Neuronal stem cell (in vitro differentiated cells): ENCODE data around the gene SGTA.

ENCODE experiments used
- DNase-seq: peaks from one replicate; pipeline ENCODE4 v3.0.0-alpha.2; 2013; ENCODE audit warnings: low spot score
- H2AFZ ChIP-seq: one replicate; pipeline ENCODE4 v1.6.1; 2013; ENCODE audit warnings: mild to moderate bottlenecking, low read length, inconsistent platforms
- H2AK5ac ChIP-seq: 2 replicates; pipeline ENCODE4 v1.6.1; 2013; ENCODE audit warnings: low read depth, mild to moderate bottlenecking, inconsistent platforms, low read length, moderate library complexity, mixed read lengths
- H2BK120ac ChIP-seq: 2 replicates; pipeline ENCODE4 v1.6.1; 2013; ENCODE audit warnings: low read depth, mild to moderate bottlenecking, inconsistent platforms, low read length, moderate library complexity, mixed read lengths
- H2BK12ac ChIP-seq: one replicate; pipeline ENCODE4 v1.6.1; 2013; ENCODE audit warnings: low read length, inconsistent platforms
- H2BK15ac ChIP-seq: 2 replicates; pipeline ENCODE4 v1.6.1; 2013; ENCODE audit warnings: mild to moderate bottlenecking, low read length, inconsistent platforms, mixed read lengths
- H2BK5ac ChIP-seq: one replicate; pipeline ENCODE4 v1.6.1; 2013; ENCODE audit warnings: inconsistent platforms, mild to moderate bottlenecking, low read length, moderate library complexity
- H3K14ac ChIP-seq: one replicate; pipeline ENCODE4 v1.6.1; 2013; ENCODE audit warnings: low read length, inconsistent platforms
- H3K18ac ChIP-seq: 2 replicates; pipeline ENCODE4 v1.6.1; 2013; ENCODE audit warnings: low read length, inconsistent platforms
- H3K23ac ChIP-seq: 2 replicates; pipeline ENCODE4 v1.6.1; 2013; ENCODE audit warnings: low read depth, mild to moderate bottlenecking, mixed read lengths, low read length, inconsistent platforms; ENCODE audit not compliant: poor library complexity
- H3K27ac ChIP-seq: replicated peaks from 3 replicates; pipeline ENCODE4 v1.5.1; 2013; ENCODE audit warnings: low read length, inconsistent platforms
- H3K27me3 ChIP-seq, 3 experiments: 2 replicates each; pipeline ENCODE4 v1.6.1; 2013; ENCODE audit warnings: low read length in 3 of 3, mild to moderate bottlenecking in 2 of 3, inconsistent platforms in 1 of 3, low read depth in 1 of 3, mixed read lengths in 1 of 3, moderate library complexity in 1 of 3; ENCODE audit not compliant: control insufficient read depth in 3 of 3, insufficient read depth in 3 of 3
- H3K36me3 ChIP-seq, 2 donors: replicated peaks in 1 of 2; 2 replicates each; pipeline ENCODE4 v1.6.1; 2013; ENCODE audit warnings: low read length in 2 of 2; ENCODE audit not compliant: control insufficient read depth in 2 of 2, insufficient read depth in 2 of 2
- H3K4ac ChIP-seq: 2 replicates; pipeline ENCODE4 v1.6.1; 2013; ENCODE audit warnings: inconsistent platforms, mild to moderate bottlenecking, low read length, moderate library complexity
- H3K4me1 ChIP-seq, 2 donors: 1 replicate in 1 of 2; 2 replicates in 1 of 2; pipeline ENCODE4 v1.6.1; 2013; ENCODE audit warnings: low read length in 2 of 2, low read depth in 1 of 2; ENCODE audit not compliant: control insufficient read depth in 2 of 2, insufficient read depth in 1 of 2
- H3K4me2 ChIP-seq: one replicate; pipeline ENCODE4 v1.6.1; 2013; ENCODE audit warnings: mild to moderate bottlenecking, low read length, inconsistent platforms; ENCODE audit not compliant: insufficient read depth, poor library complexity, severe bottlenecking
- H3K4me3 ChIP-seq, 2 donors: 2 replicates each; pipeline ENCODE4 v1.5.1; 2013; ENCODE audit warnings: low read length in 2 of 2, mild to moderate bottlenecking in 2 of 2, inconsistent platforms in 1 of 2, moderate library complexity in 1 of 2
- H3K79me1 ChIP-seq: one replicate; pipeline ENCODE4 v1.6.1; 2013; ENCODE audit warnings: low read depth, mild to moderate bottlenecking, inconsistent platforms, low read length, moderate library complexity
- H3K9ac ChIP-seq: one replicate; pipeline ENCODE4 v1.6.1; 2013; ENCODE audit warnings: mild to moderate bottlenecking, low read depth, low read length, inconsistent platforms; ENCODE audit not compliant: poor library complexity
- H3K9me3 ChIP-seq, 2 donors: replicated peaks in 1 of 2; 2 replicates each; pipeline versions ENCODE3 to v1.6.1; 2013; ENCODE audit warnings: low read length in 2 of 2, mild to moderate bottlenecking in 2 of 2, inconsistent platforms in 1 of 2, low read depth in 1 of 2, mixed read lengths in 1 of 2, moderate library complexity in 1 of 2; ENCODE audit not compliant: control insufficient read depth in 2 of 2, insufficient read depth in 1 of 2
- H4K8ac ChIP-seq: one replicate; pipeline ENCODE4 v1.6.1; 2013; ENCODE audit warnings: low read depth, mild to moderate bottlenecking, inconsistent platforms, low read length, moderate library complexity
- H4K91ac ChIP-seq: one replicate; pipeline ENCODE4 v1.6.1; 2013; ENCODE audit warnings: low read length, low read depth, mild to moderate bottlenecking, inconsistent platforms; ENCODE audit not compliant: poor library complexity
- WGBS, 2 donors: extraction: QIAGEN DNeasy Blood & Tissue Kit; methylation state at CpG; one replicate each; pipeline ENCODE4 v1.1.7; 2013; ENCODE audit warnings: missing lambda C conversion rate in 2 of 2, mixed read lengths in 1 of 2; ENCODE audit not compliant: insufficient read length in 2 of 2, insufficient replicate concordance in 1 of 2; ENCODE audit errors: extremely low coverage in 2 of 2; 5-methylcytosine and 5-hydroxymethylcytosine counted together

SGTA gene

DNA sequence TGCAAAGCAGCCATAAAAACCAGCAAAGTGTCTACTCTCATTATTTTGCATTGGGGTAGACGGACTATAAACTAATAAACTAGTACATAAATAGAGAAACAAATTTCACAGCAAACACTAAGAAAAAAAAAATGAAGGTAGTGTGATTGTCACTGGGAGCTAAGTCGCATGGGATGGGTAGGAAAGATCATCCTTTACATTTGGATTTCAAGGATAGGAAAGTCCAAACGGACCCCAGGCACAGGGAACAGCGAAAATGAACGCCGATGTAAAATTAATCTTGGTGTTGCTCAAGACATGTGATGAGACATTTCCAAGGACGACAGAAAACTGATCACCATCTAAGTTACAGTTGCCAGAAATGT is 690 bp upstream of the SGTA start:
- Histone ChIP-seq H2BK12ac (no peak overlapping the region), H3K4me3 (peak overlapping the region in 1 of 2 donors; percentile 91), H2AK5ac (no peak overlapping the region), H2BK15ac (no peak overlapping the region), H3K4me2 (peak overlapping the region; percentile 28), H3K9ac (no peak overlapping the region), H4K8ac (no peak overlapping the region), H3K79me1 (peaks cover 17% of the 10 kb centered on the region), H3K14ac (no peak overlapping the region), H3K27ac (peak overlapping the region; percentile 76), H3K27me3 (no peaks in the 10 kb centered on the region), H3K36me3 (peaks cover 8 to 44% of the 10 kb centered on the region in 2 donors), H2BK120ac (no peak overlapping the region), H2BK5ac (no peak overlapping the region), H2AFZ (peak overlapping the region; percentile 81), H3K23ac (no peak overlapping the region), H3K9me3 (no peaks in the 10 kb centered on the region), H4K91ac (no peak overlapping the region), H3K4ac (no peak overlapping the region), H3K4me1 (peaks cover 10 to 11% of the 10 kb centered on the region in 2 donors), H3K18ac (no peak overlapping the region)
- DNase-seq = no peak
- no CpG with 5 or more reads among the region's 7 CpGs for WGBS, 2 donors

DNA sequence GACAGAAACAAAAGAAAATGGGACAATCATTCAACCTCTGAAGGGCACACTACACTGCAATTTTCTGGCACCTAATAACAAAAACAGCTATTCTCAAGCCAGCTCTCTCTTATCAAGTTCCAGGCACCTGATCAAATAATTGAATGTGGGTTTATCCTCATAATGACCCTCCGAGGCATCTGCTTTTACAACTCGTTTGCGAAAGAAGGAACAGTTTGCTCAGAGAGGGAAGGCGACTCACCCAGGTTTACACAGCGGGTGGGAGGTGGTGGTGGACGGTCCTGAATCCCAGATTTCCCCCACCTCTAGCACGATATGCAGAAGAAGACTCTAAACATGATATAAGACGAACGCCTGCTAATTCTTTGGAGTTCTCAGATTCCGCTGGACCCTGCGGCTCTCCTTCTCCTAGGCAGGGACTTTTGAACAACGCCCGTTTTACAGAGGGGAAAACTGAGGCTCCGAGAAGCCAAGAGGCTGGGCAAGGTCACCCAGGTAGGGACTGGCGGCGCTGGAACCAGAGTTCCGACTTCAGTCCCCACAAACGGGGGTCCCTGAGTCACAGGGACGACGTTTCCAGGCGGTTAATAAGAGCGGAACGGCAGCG is 641 bp downstream of the SGTA start:
- no peak overlapping the region for H3K27ac ChIP-seq
- peak overlapping the region; percentile 84 for H2BK15ac ChIP-seq
- H4K91ac ChIP-seq = peak overlapping the region; percentile 46
- H2AFZ ChIP-seq = peak overlapping the region; percentile 82
- peak overlapping the region; percentile 91 to 100 for H3K4me3 ChIP-seq
- H2BK5ac ChIP-seq = peak overlapping the region; percentile 94
- DNase-seq = peak; percentile 14
- H2BK12ac ChIP-seq = no peak overlapping the region
- H3K4me2 ChIP-seq = peak overlapping the region; percentile 82
- peaks cover 13 to 43% of the 10 kb centered on the region in 2 donors for H3K36me3 ChIP-seq
- WGBS, 2 donors = no CpG with 5 or more reads among the region's 24 CpGs
- no peaks in the 10 kb centered on the region for H3K27me3 ChIP-seq
- H2BK120ac ChIP-seq = no peak overlapping the region
- peak overlapping the region; percentile 96 for H3K9ac ChIP-seq
- H3K4me1 ChIP-seq = peaks cover 10 to 11% of the 10 kb centered on the region in 2 donors
- H3K4ac ChIP-seq = no peak overlapping the region
- peak overlapping the region; percentile 94 for H3K23ac ChIP-seq
- H4K8ac ChIP-seq = peak overlapping the region; percentile 19
- H2AK5ac ChIP-seq = peak overlapping the region; percentile 96
- peak overlapping the region; percentile 97 for H3K18ac ChIP-seq
- no peaks in the 10 kb centered on the region for H3K9me3 ChIP-seq
- H3K79me1 ChIP-seq = peaks cover 13% of the 10 kb centered on the region
- H3K14ac ChIP-seq = no peak overlapping the region

DNA sequence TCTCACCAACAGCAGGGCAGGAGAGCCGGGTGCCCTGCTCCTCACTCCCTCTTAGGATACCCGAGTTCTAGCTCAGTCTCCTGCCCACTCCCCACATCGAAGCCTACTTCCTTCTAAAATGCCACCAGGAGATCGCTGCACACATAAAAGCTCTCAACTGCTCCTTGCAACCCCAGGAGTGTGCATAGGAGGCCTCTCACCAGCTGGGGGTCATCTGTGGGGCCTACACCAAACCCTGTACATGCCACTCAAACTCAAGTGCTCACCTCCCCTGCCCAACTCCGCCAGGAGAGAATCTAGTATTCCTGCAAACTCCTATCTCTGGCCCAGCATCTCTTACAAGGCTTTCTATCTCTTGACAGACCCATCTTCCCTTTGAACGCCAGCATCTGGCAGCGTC is 2.8 kb downstream of the SGTA start:
- Histone ChIP-seq H3K9me3 (no peaks in the 10 kb centered on the region), H3K23ac (no peak overlapping the region), H2BK12ac (no peak overlapping the region), H2AK5ac (no peak overlapping the region), H3K27ac (no peak overlapping the region), H3K9ac (no peak overlapping the region), H3K4me1 (peaks cover 10 to 11% of the 10 kb centered on the region in 2 donors), H2BK15ac (no peak overlapping the region), H3K14ac (no peak overlapping the region), H3K27me3 (no peaks in the 10 kb centered on the region), H2AFZ (no peak overlapping the region), H2BK120ac (no peak overlapping the region), H3K79me1 (peaks cover 18% of the 10 kb centered on the region), H4K8ac (no peak overlapping the region), H3K4me3 (no peak overlapping the region), H3K4ac (no peak overlapping the region), H2BK5ac (no peak overlapping the region), H3K18ac (no peak overlapping the region), H3K4me2 (no peak overlapping the region), H3K36me3 (peaks cover 13 to 44% of the 10 kb centered on the region in 2 donors), H4K91ac (no peak overlapping the region)
- no peak for DNase-seq
- WGBS, 2 donors = no CpG with 5 or more reads among the region's 7 CpGs

DNA sequence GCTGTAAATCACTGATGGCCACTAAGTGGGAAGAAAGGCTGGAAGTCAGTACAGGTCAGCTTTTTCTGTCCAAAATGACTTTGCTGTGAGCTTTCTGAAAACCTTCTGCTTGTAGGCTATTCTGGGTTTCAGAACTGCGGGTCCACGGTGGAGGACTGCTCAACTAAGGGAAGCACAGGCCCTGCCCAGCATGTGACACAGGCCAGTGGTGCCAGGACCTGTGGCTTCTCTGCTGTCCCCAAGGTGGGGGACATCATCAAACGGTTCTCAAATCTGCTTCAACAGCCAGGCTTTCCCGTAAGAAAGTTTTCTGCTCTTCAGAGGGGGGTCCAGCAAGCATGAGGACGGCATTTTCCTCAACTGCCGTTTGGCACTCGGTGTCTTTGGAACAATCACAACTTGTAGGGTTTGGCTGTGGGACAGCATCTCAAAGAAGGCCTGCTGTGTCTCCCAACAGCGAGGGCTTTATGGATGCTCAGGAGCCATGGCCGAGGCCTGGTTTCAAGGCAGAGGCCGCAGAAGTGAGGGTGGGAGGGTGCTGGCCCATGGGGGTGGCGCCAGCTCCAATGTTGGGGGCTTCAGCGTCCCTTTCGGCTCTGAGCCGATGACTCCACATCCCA is 3.8 kb downstream of the SGTA start:
- peaks cover 8% of the 10 kb centered on the region in 2 donors for H3K4me1 ChIP-seq
- no peak overlapping the region for H2BK120ac ChIP-seq
- peaks cover 23% of the 10 kb centered on the region for H3K79me1 ChIP-seq
- H3K23ac ChIP-seq = no peak overlapping the region
- no peak overlapping the region for H3K9ac ChIP-seq
- no peak overlapping the region for H4K8ac ChIP-seq
- peaks cover 13 to 51% of the 10 kb centered on the region in 2 donors for H3K36me3 ChIP-seq
- H3K27me3 ChIP-seq = no peaks in the 10 kb centered on the region
- no peak overlapping the region for H3K4ac ChIP-seq
- peak overlapping the region; percentile 40 for H2BK5ac ChIP-seq
- no peaks in the 10 kb centered on the region for H3K9me3 ChIP-seq
- H4K91ac ChIP-seq = no peak overlapping the region
- no CpG with 5 or more reads among the region's 14 CpGs for WGBS, 2 donors
- no peak overlapping the region for H3K4me2 ChIP-seq
- H2AK5ac ChIP-seq = no peak overlapping the region
- H3K18ac ChIP-seq = no peak overlapping the region
- no peak overlapping the region for H3K4me3 ChIP-seq
- no peak overlapping the region for H2AFZ ChIP-seq
- no peak overlapping the region for H3K14ac ChIP-seq
- H2BK15ac ChIP-seq = no peak overlapping the region
- H3K27ac ChIP-seq = no peak overlapping the region
- no peak for DNase-seq
- H2BK12ac ChIP-seq = no peak overlapping the region
